Fibroblast of the aortic adventitia (primary cell): ENCODE data around the gene SPRR1B. TPM values are rescaled to one million over a fixed set of nuclear protein-coding genes. Genes with fewer than 3 reads are reported as not detected.
"Not testable (repeated sequence)": the region's sequence is repeated elsewhere in the genome, so short reads cannot be mapped to it uniquely, and the experiment has no call there.

ENCODE experiments used
- DNase-seq: peaks from one replicate; pipeline ENCODE4 v3.0.0-alpha.2; 2010; ENCODE audit warnings: low read depth
- H3K4me3 ChIP-seq: 2 replicates; pipeline ENCODE4 v1.5.1; 2011; ENCODE audit warnings: low read depth, mild to moderate bottlenecking, control low read depth, low read length, moderate library complexity
- CTCF ChIP-seq: IDR thresholded peaks from 2 replicates; pipeline ENCODE4 v1.5.1; 2011; ENCODE audit warnings: mild to moderate bottlenecking, low read length, control low read depth, inconsistent platforms; ENCODE audit not compliant: insufficient read depth
- total RNA-seq: library from RNA; depleted of rRNA; stranded (reverse); fragments of >200 nt; gene quantifications from 2 replicates; pipeline ENCODE4 v1.2.3, GENCODE V29; 2012; ENCODE audit warnings: low replicate concordance

SPRR1B gene
- total RNA-seq, 1 donor, result not detected

- DNase-seq, result no peak
- H3K4me3 ChIP-seq, result no peak within 1 kb of the TSS
- TF ChIP-seq CTCF, result no peak
These were observed 10.1 kb downstream of the SPRR1B start, which contains the start of gene SPRR2D for GRCh38 chr1:153040950-153041631. SPRR2D (minus strand) TSS chr1:153041120; CDS start chr1:153040346, 774 bp downstream.

GRCh38 chr1:153049211-153049610 lies 18.2 kb downstream of the SPRR1B start:
- no peak for TF ChIP-seq CTCF
- H3K4me3 ChIP-seq, result no peak overlapping the region

GRCh38 chr1:153056111-153056510 lies 25.1 kb downstream of the SPRR1B start:
- H3K4me3 ChIP-seq, DNase-seq: not testable (repeated sequence)

More at GRCh38 chr1:153049211-153049610, 18.2 kb downstream of the SPRR1B start:
- DNase-seq, result no peak

- DNase-seq, result no peak
- TF ChIP-seq CTCF, result no peak
- no peak within 1 kb of the TSS for H3K4me3 ChIP-seq
These were observed 26.4 kb downstream of the SPRR1B start, which contains the start of gene SPRR2A for GRCh38 chr1:153057375-153057774. SPRR2A (minus strand) TSS chr1:153057512; CDS start chr1:153056735, 777 bp downstream.

GRCh38 chr1:153058154-153058553 lies 27.2 kb downstream of the SPRR1B start:
- TF ChIP-seq CTCF, result no peak
- H3K4me3 ChIP-seq, result no peak overlapping the region
- DNase-seq, result no peak

GRCh38 chr1:153058826-153059784 lies 28.1 kb downstream of the SPRR1B start:
- no peak for DNase-seq
- no peak overlapping the region for H3K4me3 ChIP-seq
- TF ChIP-seq CTCF, result no peak

GRCh38 chr1:153070243-153070642 lies 39.2 kb downstream of the SPRR1B start:
- DNase-seq, result no peak
- no peak for TF ChIP-seq CTCF

More at GRCh38 chr1:153070243-153070642, 39.2 kb downstream of the SPRR1B start:
- no peak overlapping the region for H3K4me3 ChIP-seq
